Kidney tubule cell (primary cell): ENCODE results near the gene NOX4.
A peak's percentile ranks its signal among the peaks of the same experiment; 100 is the strongest.

Experiments
- DNase-seq: peaks from one replicate; pipeline ENCODE4 v3.0.0-alpha.2; 2018; ENCODE audit warnings: low spot score

The NOX4 gene

DNA sequence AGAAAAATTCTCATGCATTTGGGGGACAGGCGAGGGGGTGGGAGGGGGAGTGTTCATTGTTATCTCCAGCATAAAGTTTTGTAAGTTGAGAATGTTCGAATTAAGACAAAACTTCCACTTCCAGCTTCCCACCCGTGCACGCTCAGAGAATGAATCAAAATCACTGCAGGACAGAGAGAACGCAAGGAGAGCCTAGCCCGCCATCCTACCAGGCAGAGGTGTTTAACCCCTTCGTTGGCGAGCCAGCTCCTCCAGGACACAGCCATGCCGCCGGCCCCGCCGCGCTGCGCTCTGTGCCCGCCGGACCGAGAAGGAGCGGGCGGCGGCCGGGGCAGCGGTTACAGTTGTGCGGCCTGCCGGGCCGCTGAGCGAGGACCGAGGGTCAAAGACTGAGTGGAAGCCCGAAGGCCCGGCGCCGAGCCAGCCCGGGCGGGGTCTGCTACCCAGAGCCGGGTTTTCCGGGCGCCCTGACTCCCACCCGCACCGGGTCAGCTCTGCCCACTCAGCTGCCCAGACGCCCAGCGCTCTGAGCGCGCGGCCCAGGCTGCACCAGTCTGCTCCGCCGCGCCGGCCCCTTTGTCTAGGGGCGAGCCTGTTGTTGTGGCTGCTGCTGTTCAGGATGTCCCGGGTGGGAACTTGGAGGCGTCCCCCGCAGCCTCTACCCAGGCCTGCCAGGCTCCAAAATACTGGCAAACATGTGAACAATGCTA, at the start of gene NOX4:
NOX4 (minus strand) TSS at position 395 of the 710 bp plus-strand sequence; CDS start at position 266, 129 bp downstream.
- DNase-seq, result peak; percentile 46

DNA sequence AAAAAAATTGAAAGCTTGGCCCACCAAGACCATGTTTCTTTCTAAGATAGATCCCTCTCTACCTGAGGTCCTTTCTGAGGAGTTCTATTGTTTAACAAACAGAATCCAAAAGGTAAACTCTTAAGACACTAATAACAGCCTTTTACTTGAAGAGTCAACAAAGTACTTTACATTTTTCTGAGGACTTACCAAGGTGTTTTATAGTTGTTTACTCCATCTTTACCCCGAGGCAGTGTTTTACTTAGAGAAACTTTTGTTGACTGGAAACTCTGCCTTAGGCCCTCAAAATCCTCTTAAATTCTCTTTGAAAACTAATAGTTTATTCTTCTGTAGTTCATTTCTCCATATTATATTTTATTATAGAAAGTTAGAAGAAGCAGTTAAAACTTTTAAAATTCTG, 49.7 kb upstream of the NOX4 start:
- DNase-seq, result no peak

DNA sequence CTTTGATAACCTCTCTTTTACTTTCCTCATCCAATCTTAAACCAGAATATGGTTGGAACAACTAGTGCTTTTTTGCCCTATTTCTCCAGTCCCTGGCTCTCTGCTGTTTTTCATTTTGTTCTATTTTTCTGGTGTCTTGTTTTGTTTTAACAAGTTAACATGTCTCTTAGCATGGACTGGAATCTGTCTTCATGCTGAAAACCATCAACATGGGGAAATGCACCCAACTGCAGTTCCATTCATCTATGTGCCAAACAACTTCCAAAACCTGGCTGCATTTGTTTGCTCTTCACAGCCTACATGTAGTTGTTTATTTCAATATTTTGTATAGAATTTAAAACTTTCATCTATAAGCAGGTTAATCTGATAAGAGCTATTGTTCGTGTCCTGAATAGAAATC, 46.8 kb upstream of the NOX4 start:
- DNase-seq, result no peak

DNA sequence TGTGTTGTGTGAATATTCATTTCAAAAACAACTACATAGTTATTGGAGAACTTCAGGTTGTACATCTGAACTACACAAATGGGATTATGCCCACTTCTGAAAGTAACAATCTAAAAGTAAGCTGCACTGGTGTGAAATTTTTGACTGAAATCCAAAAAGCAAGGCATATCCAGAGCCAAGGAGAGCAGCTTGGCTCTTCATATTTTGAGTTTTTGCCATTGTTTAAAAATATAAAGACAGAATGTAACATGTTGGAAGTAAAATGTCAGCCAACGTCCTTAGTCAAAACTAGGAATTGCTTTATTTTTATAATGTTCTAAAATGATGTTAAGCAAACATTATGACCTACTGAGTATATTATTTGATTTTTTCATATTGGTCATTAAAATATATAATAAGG, 45.8 kb upstream of the NOX4 start:
- DNase-seq, result no peak

DNA sequence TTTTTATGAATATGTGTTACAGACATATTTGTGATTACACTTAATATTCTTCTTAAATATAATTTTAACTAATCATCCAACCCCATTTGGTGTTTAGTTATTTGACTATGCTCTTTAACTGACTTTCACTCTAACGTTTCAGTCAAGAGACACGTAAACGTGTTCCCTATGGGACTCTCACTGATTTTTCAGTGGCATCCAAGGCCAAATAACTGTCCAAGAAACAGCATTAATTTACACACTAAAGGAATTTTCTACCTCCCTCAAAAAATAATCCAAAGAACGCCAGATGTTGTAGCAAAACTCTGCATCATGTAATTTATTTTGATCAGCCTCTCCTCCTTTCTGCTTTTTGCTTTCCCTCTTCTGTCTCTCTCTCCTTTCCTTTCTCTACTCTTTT, 44.0 kb upstream of the NOX4 start:
- DNase-seq, result no peak

DNA sequence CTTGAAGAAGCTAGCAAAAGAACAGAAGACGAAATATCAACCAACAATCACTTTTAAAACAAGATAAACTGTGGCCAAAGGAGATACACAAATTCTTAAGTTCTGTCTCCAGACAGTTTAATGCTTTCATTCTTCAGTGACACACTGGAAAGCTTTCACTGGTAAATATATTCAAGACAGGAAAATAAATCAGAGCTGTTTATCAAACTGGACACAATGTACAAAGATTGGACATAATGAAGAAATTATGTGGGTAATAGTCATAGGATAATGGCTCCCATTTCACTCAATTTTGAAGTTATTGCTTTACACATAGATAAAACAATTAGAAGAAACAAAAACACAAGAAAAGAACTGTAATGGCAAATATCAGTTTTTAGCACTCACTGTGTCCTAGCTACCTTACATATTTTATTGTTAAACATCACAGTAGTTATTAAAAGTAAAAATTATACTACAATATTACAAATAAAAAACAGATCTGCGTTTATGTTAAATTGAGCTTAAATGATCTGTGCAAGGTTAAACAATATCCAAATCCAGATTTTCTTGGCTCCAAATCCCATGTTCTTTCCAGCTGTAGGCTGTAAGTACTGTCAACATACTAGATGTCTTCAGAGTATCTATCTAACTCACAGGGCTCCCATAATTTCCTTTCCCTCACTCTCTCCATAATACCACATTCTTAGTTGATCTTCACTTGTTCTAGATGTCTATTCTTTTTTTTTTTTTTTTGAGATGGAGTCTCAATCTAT, 38.6 kb upstream of the NOX4 start:
- DNase-seq, result no peak

DNA sequence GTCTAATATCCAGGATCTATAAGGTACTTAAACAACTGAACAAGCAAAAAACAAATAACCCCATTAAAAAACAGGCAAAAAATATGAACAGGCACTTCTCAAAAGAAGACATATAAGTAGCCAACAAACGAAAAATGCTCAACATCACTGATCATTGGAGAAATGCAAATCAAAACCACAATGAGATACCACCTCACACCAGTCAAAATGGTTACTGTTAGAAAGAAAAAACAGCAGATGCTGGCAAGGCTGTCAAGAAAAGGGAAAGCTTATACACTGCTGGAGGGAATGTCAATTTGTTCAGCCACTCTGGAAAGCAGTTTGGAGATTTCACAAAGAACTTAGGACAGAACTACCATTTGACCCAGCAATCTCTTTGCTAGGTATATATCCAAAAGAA, 30.6 kb upstream of the NOX4 start:
- no peak for DNase-seq

DNA sequence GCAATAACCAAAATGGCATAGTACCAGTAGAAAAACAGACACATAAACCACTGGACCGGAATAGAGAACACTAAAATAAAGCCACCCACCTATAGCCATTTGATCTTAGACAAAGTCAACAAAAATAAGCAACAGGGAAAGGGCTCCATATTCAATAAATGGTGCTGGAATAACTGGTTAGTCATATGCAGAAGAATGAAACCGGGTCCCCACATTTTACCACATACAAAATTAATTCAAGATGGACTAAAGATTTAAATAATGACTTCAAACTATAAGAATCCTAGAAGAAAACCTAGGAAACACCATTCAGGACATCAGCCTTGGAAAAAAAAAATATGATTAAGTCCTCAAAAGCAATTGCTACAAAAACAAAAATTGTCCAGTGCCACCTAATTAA, 30.1 kb upstream of the NOX4 start:
- DNase-seq, result no peak

DNA sequence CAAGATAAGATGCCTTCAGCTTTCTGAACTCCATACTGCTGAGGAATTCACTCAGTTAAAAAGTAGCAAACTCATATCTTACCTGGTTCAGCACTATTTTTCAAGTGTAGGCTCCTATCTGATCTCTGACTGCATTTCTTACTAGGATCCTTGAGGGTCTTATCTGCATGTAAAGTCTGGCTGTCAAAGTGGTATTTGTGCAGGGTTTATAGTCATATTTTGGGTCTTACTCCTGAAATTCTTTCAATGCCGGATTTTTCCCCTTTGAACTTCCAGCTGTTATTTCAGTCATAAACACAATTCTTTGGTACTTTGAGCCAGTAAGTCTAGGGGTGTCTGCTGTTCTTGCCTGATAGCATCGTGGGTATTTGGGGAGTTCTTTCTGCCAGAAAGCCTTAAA, 25.3 kb upstream of the NOX4 start:
- DNase-seq, result no peak

DNA sequence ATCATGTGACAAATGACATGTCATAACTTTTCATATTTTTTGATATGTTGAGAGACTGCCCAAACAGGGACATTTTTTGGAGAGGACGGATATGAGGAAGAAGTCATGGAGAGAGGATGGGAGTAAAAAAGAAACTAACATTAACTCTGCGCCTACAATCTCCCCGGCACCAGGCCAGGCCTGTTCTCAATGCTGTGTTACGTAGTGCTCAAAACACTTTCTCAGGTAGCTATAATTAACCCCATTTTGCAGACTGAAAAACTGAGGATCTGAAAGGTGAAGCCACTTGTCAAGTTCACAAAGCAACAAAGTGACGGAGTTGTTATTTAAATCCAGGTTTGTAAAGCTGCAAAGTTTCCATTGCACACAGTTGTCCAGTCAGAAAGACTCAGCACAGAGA, 17.4 kb upstream of the NOX4 start:
- no peak for DNase-seq

DNA sequence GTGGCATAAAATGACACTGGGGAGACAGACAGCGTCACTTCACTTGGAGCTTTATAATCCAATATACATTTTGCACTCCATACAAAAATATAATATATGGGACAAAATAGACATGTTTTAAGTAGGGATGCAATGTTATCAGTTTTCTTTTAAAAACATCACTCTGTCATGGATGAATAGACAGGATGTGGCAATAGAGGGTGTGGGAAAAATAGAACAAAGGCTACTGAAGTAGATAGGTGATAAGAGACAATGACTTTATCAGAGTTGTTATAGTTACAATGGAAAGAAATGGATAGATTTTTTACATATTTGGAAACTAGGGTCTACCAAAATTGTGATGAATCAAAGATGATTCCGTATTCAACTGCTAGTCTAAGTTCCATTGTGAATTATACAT, 13.1 kb upstream of the NOX4 start:
- no peak for DNase-seq

DNA sequence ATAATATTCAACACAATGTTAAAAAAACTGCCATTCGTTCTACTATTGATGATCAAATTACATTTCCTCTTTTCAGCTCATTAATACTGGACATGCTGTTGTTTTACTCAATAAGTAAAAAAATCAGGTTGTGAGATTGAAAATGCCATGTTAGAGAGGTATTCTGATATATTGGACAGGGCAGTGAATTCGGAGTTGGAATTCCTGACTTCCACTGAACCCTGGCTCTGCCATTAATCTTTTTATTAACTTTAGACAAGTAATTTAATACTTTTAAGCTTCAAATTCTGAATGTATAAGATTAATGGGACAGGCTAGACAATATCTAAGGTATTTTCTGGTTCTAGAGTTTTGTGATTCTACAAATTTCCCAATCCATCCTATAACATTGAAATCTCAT, 12.2 kb upstream of the NOX4 start:
- DNase-seq, result no peak

DNA sequence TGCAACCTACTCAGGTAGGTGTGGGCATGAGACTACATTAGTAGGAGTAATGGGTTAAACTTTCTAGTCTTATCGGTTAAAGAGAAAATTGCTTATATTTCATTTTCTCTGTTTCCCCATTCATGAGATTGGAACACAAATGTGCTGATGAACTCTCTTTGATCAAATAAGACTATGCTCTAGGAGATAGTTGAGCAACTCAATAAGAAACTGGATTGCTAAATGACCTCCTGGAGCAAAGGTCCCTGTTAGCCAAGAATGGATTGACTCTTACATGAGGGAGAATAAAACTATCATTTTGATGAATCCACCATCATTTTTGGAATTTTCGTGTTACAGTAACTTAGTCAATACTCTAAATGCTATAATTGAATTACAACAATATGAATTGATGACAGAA, 11.1 kb upstream of the NOX4 start:
- no peak for DNase-seq

DNA sequence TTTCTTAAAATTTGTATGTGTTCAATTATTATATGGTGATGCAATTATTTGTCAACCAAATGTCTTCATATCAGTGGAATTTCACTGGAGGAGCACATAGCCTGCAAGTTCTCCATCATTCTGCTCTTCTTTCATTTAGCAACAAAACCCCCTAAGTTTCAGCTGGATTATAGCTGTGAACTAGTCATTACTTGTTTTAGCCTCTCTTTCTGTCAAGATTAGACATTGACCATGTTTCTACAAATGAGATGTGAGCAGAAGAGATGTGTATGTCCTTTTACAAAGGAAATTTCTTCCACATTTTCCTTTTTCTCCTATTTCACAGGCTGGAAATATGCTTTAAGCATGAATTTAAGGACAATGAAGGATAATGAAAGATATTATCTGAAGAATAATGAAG, 9.2 kb upstream of the NOX4 start:
- no peak for DNase-seq

DNA sequence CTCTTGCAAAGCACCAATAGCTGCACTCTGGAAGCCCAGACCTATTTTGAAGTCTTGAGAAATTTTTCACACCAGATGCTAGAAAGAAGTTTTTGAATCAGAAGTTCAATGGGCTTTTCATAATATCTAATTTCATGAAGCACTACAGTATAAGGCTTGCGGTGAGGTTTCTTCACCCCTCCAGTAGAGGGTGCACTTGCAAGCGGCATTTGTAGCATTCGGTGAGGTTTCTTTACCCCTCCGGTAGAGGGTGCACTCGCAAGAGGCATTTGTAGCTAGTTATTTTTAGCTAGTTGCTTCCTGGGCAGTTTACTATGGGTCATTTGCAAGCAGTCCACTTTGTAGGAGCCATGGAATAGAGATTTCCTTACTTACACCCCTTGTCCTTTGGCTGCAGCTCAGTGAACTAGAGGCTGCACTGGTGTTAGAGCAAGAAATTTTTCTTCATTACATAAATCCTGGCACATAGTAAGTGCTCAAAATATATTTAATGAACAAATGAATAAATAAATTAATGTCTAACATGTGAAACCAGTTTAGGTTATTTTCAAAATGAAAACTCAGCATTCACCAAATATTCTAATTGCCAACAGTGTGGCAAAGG, 7.8 kb upstream of the NOX4 start:
- no peak for DNase-seq

DNA sequence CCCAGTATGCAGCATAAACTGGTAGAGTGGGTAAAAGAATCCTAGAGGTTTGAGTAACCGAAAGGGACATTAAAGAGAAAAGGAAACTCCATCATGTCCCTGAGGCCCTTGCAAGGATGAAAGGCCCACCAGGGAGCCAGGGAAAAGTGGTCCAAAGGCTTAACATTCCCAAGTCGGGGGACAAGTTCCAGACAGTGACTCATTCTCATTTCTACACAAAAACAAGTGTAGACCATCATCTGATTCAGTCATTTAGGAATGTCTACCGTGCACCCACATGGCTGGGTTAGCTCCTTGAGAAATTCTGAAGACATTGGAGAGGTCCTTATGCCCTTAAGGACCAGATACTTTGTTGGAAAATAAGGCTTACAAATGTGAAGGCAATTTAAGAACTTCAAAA, 4.8 kb upstream of the NOX4 start:
- peak; percentile 85 for DNase-seq

DNA sequence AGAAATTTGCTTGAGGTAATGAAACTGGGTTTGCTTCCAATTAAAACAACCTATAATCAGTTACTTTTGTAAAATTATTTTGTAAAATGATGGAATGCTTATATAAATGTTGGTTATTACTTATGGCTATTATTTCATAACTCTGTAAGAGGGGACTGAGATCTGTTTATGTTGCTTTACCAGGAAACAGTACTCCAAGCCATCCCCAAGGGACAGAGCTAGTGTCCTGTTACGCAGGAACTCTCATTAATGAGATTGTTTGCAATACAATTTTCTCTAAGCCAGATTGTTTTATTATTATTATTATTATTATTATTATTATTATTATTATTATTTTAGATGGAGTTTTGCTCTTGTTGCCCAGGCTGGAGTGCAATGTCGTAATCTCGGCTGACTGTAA, 2.3 kb upstream of the NOX4 start:
- no peak for DNase-seq

DNA sequence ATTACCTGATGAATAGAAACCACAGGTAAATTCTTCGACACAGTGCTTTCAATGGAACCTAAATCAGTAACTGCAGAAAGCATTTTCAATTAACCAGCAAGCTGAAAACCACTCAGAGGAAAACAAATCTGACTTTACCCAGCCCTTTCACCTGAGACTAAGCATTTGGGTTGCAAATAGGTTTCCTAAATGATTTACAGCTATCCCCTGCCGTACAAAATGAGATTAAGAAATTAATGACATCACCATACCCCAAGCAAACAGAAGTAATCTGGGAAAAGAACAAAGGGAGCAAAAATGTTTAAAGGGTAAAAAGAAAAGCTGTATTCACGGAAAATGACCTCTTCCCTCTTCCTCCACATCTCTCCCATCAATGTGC, 584 bp downstream of the NOX4 start:
- DNase-seq, result peak; percentile 2

DNA sequence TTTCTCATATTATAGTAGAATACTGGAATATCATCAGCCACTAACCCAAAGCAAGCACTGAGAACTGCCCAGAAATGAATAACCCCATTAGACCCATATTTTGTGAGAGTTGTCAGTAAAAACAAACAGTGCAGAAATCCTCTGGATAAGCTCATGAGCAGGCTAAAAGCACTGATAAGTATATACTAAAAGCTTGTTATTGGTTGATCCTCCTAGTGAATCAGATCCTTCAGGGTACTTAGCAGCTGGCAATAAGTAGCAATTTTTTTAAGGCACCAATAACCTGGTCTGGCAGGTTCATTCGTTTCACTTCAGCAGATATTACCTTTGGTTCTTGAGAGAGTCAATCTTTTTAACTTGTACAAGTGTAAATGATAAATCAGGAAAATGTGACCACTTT, 1.2 kb downstream of the NOX4 start:
- peak; percentile 38 for DNase-seq

DNA sequence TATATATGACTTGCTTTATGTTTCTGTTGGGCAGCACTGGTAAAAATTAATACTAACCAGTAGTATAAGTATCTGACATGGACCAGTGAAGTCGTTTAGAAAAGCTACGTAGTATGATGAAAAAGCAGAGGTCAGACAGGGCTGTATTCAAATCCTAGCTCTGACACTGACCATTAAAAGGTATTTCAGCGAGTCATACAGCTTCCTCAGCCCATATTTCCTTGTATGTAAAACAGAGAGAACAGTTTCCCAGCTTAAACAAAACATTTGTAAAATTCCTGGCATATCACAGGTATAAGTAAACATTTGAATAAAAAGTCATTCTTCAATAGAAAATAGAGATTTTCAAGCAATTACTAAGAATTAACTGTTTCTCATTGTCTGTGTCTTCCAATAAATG, 4.2 kb downstream of the NOX4 start:
- DNase-seq, result peak; percentile 68

DNA sequence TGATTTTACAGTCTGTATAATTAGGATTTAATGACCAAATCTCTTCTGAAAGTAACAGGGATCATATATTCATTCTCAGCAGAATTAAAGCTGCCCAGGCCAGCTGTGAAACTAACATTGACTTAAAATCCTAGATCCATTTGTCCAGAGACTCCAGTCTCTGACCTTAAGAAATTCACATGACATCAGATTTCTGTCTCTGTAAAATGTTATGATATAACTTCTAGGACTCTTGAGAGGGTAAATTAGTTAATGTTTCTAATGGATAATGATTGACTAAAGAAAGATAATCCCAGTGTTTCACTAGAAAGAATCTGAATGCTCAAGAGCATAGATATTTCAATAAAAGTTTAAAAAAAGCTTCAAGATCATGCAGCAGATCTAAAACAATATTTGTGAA, 6.3 kb downstream of the NOX4 start:
- DNase-seq, result peak; percentile 23

DNA sequence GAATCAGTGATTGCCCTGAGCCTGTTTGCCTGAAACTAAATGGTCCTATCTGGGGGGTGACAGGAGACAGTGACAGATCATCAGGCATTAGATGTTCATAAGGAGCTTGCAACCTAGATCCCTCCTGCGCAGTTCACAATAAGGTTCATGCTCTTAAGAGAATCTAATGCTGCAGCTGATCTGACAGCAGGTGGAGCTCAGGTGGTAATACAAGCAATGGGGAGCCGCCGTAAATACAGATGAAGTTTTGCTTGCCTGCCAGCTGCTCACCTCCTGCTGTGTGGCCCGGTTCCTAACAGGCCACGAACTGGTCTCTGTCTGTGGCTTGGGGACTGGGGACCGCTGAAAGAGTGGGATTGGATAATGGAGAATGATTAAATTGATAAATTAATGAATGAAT, 14.0 kb downstream of the NOX4 start:
- DNase-seq, result peak; percentile 38

DNA sequence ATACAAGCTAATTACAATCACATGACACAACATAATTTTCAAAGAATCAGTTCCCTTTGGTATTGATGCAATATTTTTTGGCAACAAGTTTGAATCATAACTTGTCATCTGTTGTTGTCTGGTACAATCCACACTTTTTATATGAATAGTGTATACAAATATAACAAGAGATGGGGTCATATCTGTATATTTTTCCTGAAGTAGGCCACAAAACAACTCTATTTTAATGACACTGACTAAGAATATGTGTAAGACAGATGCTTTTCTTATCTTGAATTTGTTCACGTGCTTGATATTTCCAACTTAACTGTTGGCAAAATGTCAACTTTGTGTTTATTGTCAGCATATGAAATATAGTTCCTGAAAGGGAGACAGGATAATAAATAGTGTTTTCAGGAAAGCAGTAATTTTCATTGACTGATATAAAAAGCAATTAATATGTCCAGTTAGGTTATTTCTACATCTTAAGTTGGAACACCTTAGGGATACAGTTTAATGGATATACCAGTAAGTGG, 27.9 kb downstream of the NOX4 start:
- DNase-seq, result no peak
